HTR-8/SVneo (cell line): ENCODE measurements around the gene INPP5D.

Experiments used
- DNase-seq: peaks from one replicate; pipeline ENCODE4 v3.0.0; 2011; ENCODE audit warnings: low spot score, mixed read lengths; ENCODE audit not compliant: insufficient read length
- FAIRE-seq: peaks from 2 replicates; lab custom pipeline; 2011; peaks lifted over from hg19 to GRCh38; lab: Jason Lieb, UNC

INPP5D gene

GRCh38 chr2:233031556-233032500, 28.3 kb upstream of the INPP5D start:
- no peak for DNase-seq
- no peak for FAIRE-seq

- no peak for FAIRE-seq
- DNase-seq, result no peak
Measured at GRCh38 chr2:233032551-233033320, 27.4 kb upstream of the INPP5D start, which contains the start of gene NEU2. Gene NEU2, plus strand, starts transcription at chr2:233032672. Its CDS starts 0 bp downstream, at chr2:233032672.

GRCh38 chr2:233033672-233034071, 26.5 kb upstream of the INPP5D start:
- no peak for FAIRE-seq
- no peak for DNase-seq

GRCh38 chr2:233034091-233034882, 25.9 kb upstream of the INPP5D start:
- DNase-seq, result no peak

GRCh38 chr2:233035426-233036161, 24.5 kb upstream of the INPP5D start:
- DNase-seq (no peak), FAIRE-seq (peak; percentile 99)

More at GRCh38 chr2:233034091-233034882, 25.9 kb upstream of the INPP5D start:
- FAIRE-seq, result no peak

- DNase-seq (no peak), FAIRE-seq (no peak)
Measured at GRCh38 chr2:233036162-233036838, 23.8 kb upstream of the INPP5D start.

- no peak for DNase-seq
- FAIRE-seq, result no peak
Measured at GRCh38 chr2:233037078-233037477, 23.1 kb upstream of the INPP5D start.

- FAIRE-seq (no peak), DNase-seq (no peak)
Measured at GRCh38 chr2:233039212-233039845, 20.8 kb upstream of the INPP5D start.

- no peak for FAIRE-seq
- no peak for DNase-seq
Measured at GRCh38 chr2:233039846-233040530, 20.2 kb upstream of the INPP5D start.

- DNase-seq (no peak), FAIRE-seq (no peak)
Measured at GRCh38 chr2:233040571-233040970, 19.6 kb upstream of the INPP5D start.

- FAIRE-seq, result no peak
- DNase-seq, result no peak
Measured at GRCh38 chr2:233041722-233042323, 18.3 kb upstream of the INPP5D start.

GRCh38 chr2:233042549-233042948, 17.6 kb upstream of the INPP5D start:
- FAIRE-seq, result no peak
- DNase-seq, result no peak

GRCh38 chr2:233044974-233045605, 15.1 kb upstream of the INPP5D start:
- no peak for FAIRE-seq
- no peak for DNase-seq

GRCh38 chr2:233047206-233047605, 12.9 kb upstream of the INPP5D start:
- no peak for DNase-seq
- no peak for FAIRE-seq

GRCh38 chr2:233047667-233048066, 12.5 kb upstream of the INPP5D start:
- FAIRE-seq, result no peak
- no peak for DNase-seq

GRCh38 chr2:233048569-233049193, 11.5 kb upstream of the INPP5D start:
- FAIRE-seq (no peak), DNase-seq (no peak)
